Muscle of arm (tissue), 14 donors: ENCODE measurements around the gene ALOX12. TPM values are rescaled to one million over a fixed set of nuclear protein-coding genes. Genes with fewer than 3 reads are reported as not detected.
A peak's percentile ranks its signal among the peaks of the same experiment; 100 is the strongest.
"Not testable (repeated sequence)": the region's sequence is repeated elsewhere in the genome, so short reads cannot be mapped to it uniquely, and the experiment has no call there.

Experiments used
- DNase-seq: peaks from one replicate; pipeline ENCODE4 v3.0.0-alpha.2; 2013
- long read RNA-seq, 11 donors: transcript quantifications; one replicate each; lab custom pipeline, GENCODE V29; 2026
- polyA plus RNA-seq, 12 donors: library from polyadenylated mRNA; unstranded; fragments of 120-200 nt; gene quantifications; one replicate each; pipeline ENCODE4 v1.2.1, GENCODE V29; 2013; ENCODE audit not compliant: insufficient read length in 12 of 12

The ALOX12 gene
- polyA plus RNA-seq, result 1 to 10 TPM in 6 of 12 donors, under 1 TPM in 4, not detected in 2; 0.62 to 4.0 (median 1.3) TPM
- long read RNA-seq, donor 1, result 0 reads
- long read RNA-seq, donor 2, result 0 reads
- long read RNA-seq, donor 3, result 0 reads
- long read RNA-seq, donor 4, result 0 reads
- long read RNA-seq, donor 5, result 0 reads
- long read RNA-seq, donor 6, result 0 reads
- long read RNA-seq, donor 7, result 0 reads
- long read RNA-seq, donor 8, result 0 reads
- long read RNA-seq, donor 9, result 0 reads
- long read RNA-seq, donor 10, result 0 reads
- long read RNA-seq, donor 11, result 0 reads

GRCh38 chr17:6995500-6996255 is at the start of gene ALOX12:
TSS of gene ALOX12 (plus strand) at chr17:6996049. CDS start at chr17:6996118, 69 bp downstream.
- no peak for DNase-seq

GRCh38 chr17:6947745-6948144 is 48.1 kb upstream of the ALOX12 start:
- DNase-seq, result no peak

- peak; percentile 2 for DNase-seq
Measured at GRCh38 chr17:6948562-6948961, 47.3 kb upstream of the ALOX12 start.

- no peak for DNase-seq
Measured at GRCh38 chr17:6948976-6949375, 46.9 kb upstream of the ALOX12 start.

GRCh38 chr17:6950938-6951337 is 44.9 kb upstream of the ALOX12 start:
- not testable (repeated sequence) for DNase-seq

GRCh38 chr17:6953689-6954088 is 42.2 kb upstream of the ALOX12 start:
- DNase-seq, result no peak

- DNase-seq, result no peak
Measured at GRCh38 chr17:6959700-6960099, 36.1 kb upstream of the ALOX12 start.

- no peak for DNase-seq
Measured at GRCh38 chr17:6969323-6969726, 26.5 kb upstream of the ALOX12 start.

GRCh38 chr17:6970992-6971391 is 24.9 kb upstream of the ALOX12 start:
- DNase-seq, result no peak

GRCh38 chr17:6979440-6979839 is 16.4 kb upstream of the ALOX12 start:
- DNase-seq, result not testable (repeated sequence)

- DNase-seq, result no peak
Measured at GRCh38 chr17:6981426-6981825, 14.4 kb upstream of the ALOX12 start.

- DNase-seq, result no peak
Measured at GRCh38 chr17:6985266-6985665, 10.6 kb upstream of the ALOX12 start.

GRCh38 chr17:6986676-6987075 is 9.2 kb upstream of the ALOX12 start:
- DNase-seq, result no peak

- no peak for DNase-seq
Measured at GRCh38 chr17:6989779-6990178, 6.1 kb upstream of the ALOX12 start.

- DNase-seq, result not testable (repeated sequence)
Measured at GRCh38 chr17:6993613-6994056, 2.2 kb upstream of the ALOX12 start.

GRCh38 chr17:6994118-6994598 is 1.7 kb upstream of the ALOX12 start:
- no peak for DNase-seq

- DNase-seq, result no peak
Measured at GRCh38 chr17:6994666-6995256, 1.1 kb upstream of the ALOX12 start.

GRCh38 chr17:6996256-6997011 is 585 bp downstream of the ALOX12 start:
- no peak for DNase-seq

GRCh38 chr17:6997171-6997570 is 1.3 kb downstream of the ALOX12 start:
- DNase-seq, result no peak

- no peak for DNase-seq
Measured at GRCh38 chr17:6998855-6999508, 3.1 kb downstream of the ALOX12 start.

- no peak for DNase-seq
Measured at GRCh38 chr17:7001318-7001961, 5.6 kb downstream of the ALOX12 start.
